Measurements from ENCODE around the gene STEAP3. TPM values are rescaled to one million over a fixed set of nuclear protein-coding genes. Genes with fewer than 3 reads are reported as not detected.

Gene STEAP3
- total RNA-seq, 2 donors from 2014 or later: 4.4 to 7.9 TPM

GRCh38 chr2:119225105-119225865, 1.7 kb downstream of the STEAP3 start:
- H3K4me1 ChIP-seq (ENCODE audit: control insufficient read depth, insufficient read depth, low read length): peaks cover 2% of the 10 kb centered on the region
- H3K27me3 ChIP-seq (ENCODE audit: control insufficient read depth, insufficient read depth, low read length, poor library complexity, severe bottlenecking): peaks cover 11% of the 10 kb centered on the region
- peak; percentile 61 for DNase-seq
- no peak overlapping the region for H3K9ac ChIP-seq (ENCODE audit: extremely low read depth, low read length, poor library complexity, severe bottlenecking)
- Mint-ChIP-seq H3K27ac (no peak overlapping the region), H3K4me1 (peaks cover 21% of the 10 kb centered on the region), H3K36me3 (ENCODE audit: low read depth) (no peaks in the 10 kb centered on the region), H3K4me3 (peak overlapping the region; percentile 48), H3K27me3 (ENCODE audit: insufficient read depth) (peaks cover 21% of the 10 kb centered on the region), H3K9me3 (no peaks in the 10 kb centered on the region)
- H3K36me3 ChIP-seq (ENCODE audit: control insufficient read depth, insufficient read depth, low read length): no peaks in the 10 kb centered on the region
- peak; percentile 56 for TF ChIP-seq CTCF (conservative IDR thresholded peaks at IDR 0.05)
- no peak overlapping the region for H3K27ac ChIP-seq (ENCODE audit: low read depth, low read length)
- no peak overlapping the region for H3K4me3 ChIP-seq (ENCODE audit: low read length)
- 90 to 92% methylated on average over 6 to 7 of the region's 7 CpGs for WGBS, 2 experiments (ENCODE audit: insufficient coverage in 1 of 2, insufficient read length in 1 of 2)
- H3K9me3 ChIP-seq (ENCODE audit: control insufficient read depth, low read length): no peaks in the 10 kb centered on the region

GRCh38 chr2:119225926-119226325, 2.3 kb downstream of the STEAP3 start:
- no peaks in the 10 kb centered on the region for H3K36me3 Mint-ChIP-seq (ENCODE audit: low read depth)
- Histone ChIP-seq H3K27me3 (ENCODE audit: control insufficient read depth, insufficient read depth, low read length, poor library complexity, severe bottlenecking) (peaks cover 11% of the 10 kb centered on the region), H3K9ac (ENCODE audit: extremely low read depth, low read length, poor library complexity, severe bottlenecking) (no peak overlapping the region), H3K36me3 (ENCODE audit: control insufficient read depth, insufficient read depth, low read length) (no peaks in the 10 kb centered on the region), H3K9me3 (ENCODE audit: control insufficient read depth, low read length) (no peaks in the 10 kb centered on the region), H3K4me3 (ENCODE audit: low read length) (no peak overlapping the region), H3K4me1 (ENCODE audit: control insufficient read depth, insufficient read depth, low read length) (peaks cover 3% of the 10 kb centered on the region), H3K27ac (ENCODE audit: low read depth, low read length) (no peak overlapping the region)
- no peak overlapping the region for H3K4me3 Mint-ChIP-seq
- WGBS, 2 experiments (ENCODE audit: insufficient coverage in 1 of 2, insufficient read length in 1 of 2): 90 to 96% methylated on average over 7 to 9 of the region's 9 CpGs
- no peak for TF ChIP-seq CTCF (conservative IDR thresholded peaks at IDR 0.05)
- no peak for DNase-seq
- H3K4me1 Mint-ChIP-seq: peaks cover 24% of the 10 kb centered on the region
- H3K27me3 Mint-ChIP-seq (ENCODE audit: insufficient read depth): peaks cover 21% of the 10 kb centered on the region
- H3K27ac Mint-ChIP-seq: no peak overlapping the region
- no peaks in the 10 kb centered on the region for H3K9me3 Mint-ChIP-seq

- Histone ChIP-seq H3K9me3 (ENCODE audit: control insufficient read depth, low read length) (no peaks in the 10 kb centered on the region), H3K36me3 (ENCODE audit: control insufficient read depth, insufficient read depth, low read length) (no peaks in the 10 kb centered on the region), H3K4me3 (ENCODE audit: low read length) (no peak overlapping the region), H3K4me1 (ENCODE audit: control insufficient read depth, insufficient read depth, low read length) (peaks cover 3% of the 10 kb centered on the region), H3K27ac (ENCODE audit: low read depth, low read length) (no peak overlapping the region), H3K27me3 (ENCODE audit: control insufficient read depth, insufficient read depth, low read length, poor library complexity, severe bottlenecking) (peaks cover 11% of the 10 kb centered on the region), H3K9ac (ENCODE audit: extremely low read depth, low read length, poor library complexity, severe bottlenecking) (no peak overlapping the region)
- Mint-ChIP-seq H3K4me1 (peaks cover 19% of the 10 kb centered on the region), H3K27me3 (ENCODE audit: insufficient read depth) (peaks cover 21% of the 10 kb centered on the region), H3K9me3 (no peaks in the 10 kb centered on the region), H3K27ac (no peak overlapping the region), H3K36me3 (ENCODE audit: low read depth) (no peaks in the 10 kb centered on the region), H3K4me3 (no peak overlapping the region)
- 97 to 99% methylated on average over 12 of the region's 12 CpGs for WGBS, 2 experiments (ENCODE audit: insufficient coverage in 1 of 2, insufficient read length in 1 of 2)
- DNase-seq: no peak
- TF ChIP-seq CTCF (conservative IDR thresholded peaks at IDR 0.05): no peak
These were observed 3.7 kb downstream of the STEAP3 start for GRCh38 chr2:119227346-119227745.
